GM23338 (cell line): ENCODE data around the gene DNASE1. TPM values are rescaled to one million over a fixed set of nuclear protein-coding genes. Genes with fewer than 3 reads are reported as not detected.

Source experiments
- ATAC-seq: fragments of 200-7000 bp; cut with Tn5 transposase; 3 replicates; pipeline ENCODE4 v1.9.1; 2020
- DNase-seq: peaks from one replicate; pipeline ENCODE4 v3.0.0-alpha.2; 2015; ENCODE audit warnings: low spot score
- H2AFZ ChIP-seq: fragments of 200-600 bp; sonication (generic); 2 replicates; pipeline ENCODE4 v1.8.0; 2016; ENCODE audit warnings: antibody characterized with exemption, mild to moderate bottlenecking, moderate library complexity
- H3F3A ChIP-seq: fragments of 200-600 bp; sonication (generic); replicated peaks from 2 replicates; pipeline ENCODE4 v1.8.0; 2017; ENCODE audit warnings: antibody characterized with exemption, mixed run types, low read depth
- H3K27ac ChIP-seq: fragments of 200-600 bp; sonication (generic); 2 replicates; pipeline ENCODE4 v1.6.1; 2016; ENCODE audit warnings: low read depth
- H3K27me3 ChIP-seq: fragments of 200-600 bp; sonication (generic); 2 replicates; pipeline ENCODE4 v1.8.0; 2016; ENCODE audit warnings: mild to moderate bottlenecking, mixed run types, moderate library complexity; ENCODE audit not compliant: insufficient read depth
- H3K36me3 ChIP-seq: fragments of 200-600 bp; sonication (generic); 2 replicates; pipeline ENCODE4 v1.8.0; 2016; ENCODE audit warnings: mild to moderate bottlenecking; ENCODE audit not compliant: insufficient read depth
- H3K4me1 ChIP-seq: fragments of 200-600 bp; sonication (generic); 2 replicates; pipeline ENCODE4 v1.8.0; 2016; ENCODE audit warnings: mild to moderate bottlenecking, moderate library complexity; ENCODE audit not compliant: insufficient read depth
- H3K4me2 ChIP-seq: fragments of 200-600 bp; sonication (generic); 2 replicates; pipeline ENCODE4 v1.7.1; 2017; ENCODE audit warnings: mixed run types
- H3K4me3 ChIP-seq: fragments of 200-600 bp; sonication (generic); 2 replicates; pipeline ENCODE4 v1.6.1; 2016; ENCODE audit warnings: mixed run types
- H3K79me2 ChIP-seq: fragments of 200-600 bp; sonication (generic); replicated peaks from 2 replicates; pipeline ENCODE4 v1.8.0; 2017; ENCODE audit warnings: mild to moderate bottlenecking; ENCODE audit not compliant: insufficient read depth
- H3K9me2 ChIP-seq: fragments of 200-600 bp; sonication (generic); 2 replicates; pipeline ENCODE4 v1.8.0; 2017; ENCODE audit not compliant: insufficient read depth
- H4K20me1 ChIP-seq: fragments of 200-600 bp; sonication (generic); replicated peaks from 2 replicates; pipeline ENCODE4 v1.8.0; 2017; ENCODE audit warnings: mild to moderate bottlenecking; ENCODE audit not compliant: insufficient read depth
- H3K27ac Mint-ChIP-seq: 2 replicates; pipeline ENCODE4 v1.8.0; 2020; ENCODE audit warnings: inconsistent platforms, mild to moderate bottlenecking, moderate library complexity, mixed read lengths
- H3K27me3 Mint-ChIP-seq: 3 replicates; pipeline ENCODE4 v1.8.0; 2022; ENCODE audit warnings: low read depth, mild to moderate bottlenecking, moderate library complexity, mixed read lengths, inconsistent platforms; ENCODE audit not compliant: insufficient read depth, poor library complexity
- H3K36me3 Mint-ChIP-seq: 3 replicates; pipeline ENCODE4 v1.8.0; 2021; ENCODE audit warnings: low read depth, mild to moderate bottlenecking, inconsistent platforms, moderate library complexity, mixed read lengths
- H3K4me1 Mint-ChIP-seq: 3 replicates; pipeline ENCODE4 v1.8.0; 2020; ENCODE audit warnings: mild to moderate bottlenecking, inconsistent platforms, mixed read lengths
- H3K4me3 Mint-ChIP-seq: 3 replicates; pipeline ENCODE4 v1.8.0; 2021; ENCODE audit warnings: moderate library complexity, mild to moderate bottlenecking, inconsistent platforms, mixed read lengths
- H3K9me3 Mint-ChIP-seq: 3 replicates; pipeline ENCODE4 v1.8.0; 2020; ENCODE audit warnings: moderate library complexity, mild to moderate bottlenecking, inconsistent platforms, mixed read lengths
- CREB1 ChIP-seq: fragments of 250-450 bp; sonication (Bioruptor Pico); IDR thresholded peaks from 2 replicates; pipeline ENCODE4 v1.5.0; 2020; ENCODE audit warnings: low read depth, mild to moderate bottlenecking, moderate library complexity
- CTCF ChIP-seq, 2 experiments: fragments of 200-600 bp in 1 of 2; sonication (generic) in 1 of 2; conservative IDR thresholded peaks; 2 replicates each; pipeline versions ENCODE4 v1.5.1 to v1.6.1; 2016 to 2017; ENCODE audit warnings: antibody characterized with exemption in 2 of 2, low read depth in 2 of 2, mild to moderate bottlenecking in 2 of 2, moderate library complexity in 1 of 2
- ETS1 ChIP-seq: IDR thresholded peaks from 2 replicates; pipeline ENCODE4 v1.6.1; 2016; ENCODE audit warnings: antibody characterized with exemption
- EZH2 ChIP-seq: fragments of 200-600 bp; sonication (generic); IDR thresholded peaks from one replicate; pipeline ENCODE4 v1.8.0; 2017; ENCODE audit warnings: antibody characterized with exemption, mild to moderate bottlenecking, low read depth; ENCODE audit not compliant: unreplicated experiment
- JUNB ChIP-seq: IDR thresholded peaks from one replicate; pipeline ENCODE4 v1.6.1; 2016; ENCODE audit warnings: antibody characterized with exemption; ENCODE audit not compliant: unreplicated experiment
- POLR2AphosphoS5 ChIP-seq: IDR thresholded peaks from 2 replicates; pipeline ENCODE4 v1.6.1; 2016; ENCODE audit warnings: antibody characterized with exemption, low read depth
- REST ChIP-seq: IDR thresholded peaks from one replicate; pipeline ENCODE4 v1.6.1; 2018; ENCODE audit warnings: antibody characterized with exemption; ENCODE audit not compliant: unreplicated experiment
- ZNF331 ChIP-seq: fragments of 250-450 bp; sonication (Bioruptor Pico); IDR thresholded peaks from 2 replicates; pipeline ENCODE4 v1.5.0; 2020; ENCODE audit warnings: low read depth, mild to moderate bottlenecking, moderate library complexity
- polyA plus RNA-seq: library from polyadenylated mRNA; unstranded; fragments of >200 nt; fragmentation: Nextera tagmentation; extraction: Ambion mirVana; gene quantifications from 2 replicates; pipeline ENCODE4 v1.2.1, GENCODE V29; 2016
- total RNA-seq: library from RNA; depleted of rRNA; stranded (reverse); fragments of >200 nt; shearing (Covaris generic); gene quantifications from 2 replicates; pipeline ENCODE4 v1.2.3, GENCODE V29; 2014

Gene DNASE1
- total and polyA plus RNA-seq, 2 experiments from 2014 or later = 7.9 to 23.0 TPM

GRCh38 chr16:3675601-3676130 lies 21.2 kb downstream of the DNASE1 start:
- Histone ChIP-seq H3K27me3 (no peaks in the 10 kb centered on the region), H3K4me1 (no peaks in the 10 kb centered on the region), H3K27ac (no peak overlapping the region), H3K4me2 (no peak overlapping the region), H3K36me3 (peaks cover 12% of the 10 kb centered on the region; the same call in 1 of the 2 replicates), H3K79me2 (no peaks in the 10 kb centered on the region), H3K4me3 (no peak overlapping the region), H4K20me1 (peaks cover 7% of the 10 kb centered on the region; the same call in 1 of the 2 replicates), H2AFZ (no peak overlapping the region), H3K9me2 (no peaks in the 10 kb centered on the region), H3F3A (no peaks in the 10 kb centered on the region)
- no peaks in the 10 kb centered on the region for H3K9me3 Mint-ChIP-seq
- no peaks in the 10 kb centered on the region for H3K4me1 Mint-ChIP-seq
- H3K27me3 Mint-ChIP-seq = peaks cover 15% of the 10 kb centered on the region
- TF ChIP-seq ETS1 (no peak), CREB1 (CRISPR knock-in tag) (no peak), CTCF (conservative IDR thresholded peaks at IDR 0.05; ENCODE audit: low read depth in 2 of 2) (no peak), POLR2AphosphoS5 (no peak), ZNF331 (CRISPR knock-in tag) (no peak)
- peaks cover 88% of the 10 kb centered on the region for H3K36me3 Mint-ChIP-seq
- no peak for DNase-seq
- no peak overlapping the region for H3K4me3 Mint-ChIP-seq
- ATAC-seq = no peak
- no peak overlapping the region for H3K27ac Mint-ChIP-seq

- H3K4me3 Mint-ChIP-seq = no peak overlapping the region
- H3K4me1 Mint-ChIP-seq = no peaks in the 10 kb centered on the region
- peaks cover 87% of the 10 kb centered on the region for H3K36me3 Mint-ChIP-seq
- Histone ChIP-seq H3K9me2 (no peaks in the 10 kb centered on the region), H2AFZ (no peak overlapping the region), H3K36me3 (peaks cover 14% of the 10 kb centered on the region; the same call in 1 of the 2 replicates), H3K4me1 (no peaks in the 10 kb centered on the region), H3K27ac (no peak overlapping the region), H4K20me1 (peaks cover 7% of the 10 kb centered on the region; the same call in 1 of the 2 replicates), H3F3A (no peaks in the 10 kb centered on the region), H3K27me3 (no peaks in the 10 kb centered on the region), H3K79me2 (no peaks in the 10 kb centered on the region), H3K4me2 (no peak overlapping the region), H3K4me3 (no peak overlapping the region)
- no peak overlapping the region for H3K27ac Mint-ChIP-seq
- DNase-seq = no peak
- no peak for ATAC-seq
- no peaks in the 10 kb centered on the region for H3K9me3 Mint-ChIP-seq
- peaks cover 13% of the 10 kb centered on the region for H3K27me3 Mint-ChIP-seq
- TF ChIP-seq JUNB = no peak
- no peak for TF ChIP-seq REST
- no peak for TF ChIP-seq EZH2
Measured at GRCh38 chr16:3677994-3678393, 23.5 kb downstream of the DNASE1 start.
